NCI-H1417 treated with DMSO at 0.1 percent for 48 hours (cell line): ENCODE measurements around the gene VTN.

Source experiments
- DNase-seq: peaks from one replicate; lab custom pipeline; 2025; lab: John Stamatoyannopoulos, UW

VTN gene

GRCh38 chr17:28395968-28396367 is 25.9 kb upstream of the VTN start:
- no peak for DNase-seq

GRCh38 chr17:28395426-28395825 is 25.3 kb upstream of the VTN start:
- no peak for DNase-seq

GRCh38 chr17:28394337-28395116 is 24.4 kb upstream of the VTN start:
- no peak for DNase-seq

GRCh38 chr17:28392491-28392890 is 22.4 kb upstream of the VTN start:
- no peak for DNase-seq

- DNase-seq = no peak
Measured at GRCh38 chr17:28391401-28391800, 21.3 kb upstream of the VTN start.

- no peak for DNase-seq
Measured at GRCh38 chr17:28390984-28391383, 20.9 kb upstream of the VTN start.

GRCh38 chr17:28390563-28390962 is 20.5 kb upstream of the VTN start:
- no peak for DNase-seq

GRCh38 chr17:28390141-28390540 is 20.0 kb upstream of the VTN start:
- no peak for DNase-seq

GRCh38 chr17:28388106-28388505 is 18.0 kb upstream of the VTN start:
- DNase-seq = no peak

GRCh38 chr17:28386391-28386790 is 16.3 kb upstream of the VTN start:
- no peak for DNase-seq

GRCh38 chr17:28385406-28385805 is 15.3 kb upstream of the VTN start:
- DNase-seq = no peak

GRCh38 chr17:28385037-28385400 is 14.9 kb upstream of the VTN start:
- DNase-seq = no peak

- DNase-seq = peak; percentile 24
Measured at GRCh38 chr17:28384281-28385036, 14.4 kb upstream of the VTN start.

GRCh38 chr17:28381141-28381825 is 11.2 kb upstream of the VTN start:
- no peak for DNase-seq

- no peak for DNase-seq
Measured at GRCh38 chr17:28379814-28380801, 10.0 kb upstream of the VTN start.

GRCh38 chr17:28372945-28373274 is 2.8 kb upstream of the VTN start:
- no peak for DNase-seq

- DNase-seq = no peak
Measured at GRCh38 chr17:28372203-28372944, 2.3 kb upstream of the VTN start.

GRCh38 chr17:28371245-28372202 is 1.4 kb upstream of the VTN start, which contains the start of gene SARM1:
TSS of gene SARM1 (plus strand) at chr17:28371694. CDS start at chr17:28372033, 339 bp downstream.
- DNase-seq = peak; percentile 38

GRCh38 chr17:28370744-28371103 is 617 bp upstream of the VTN start:
- DNase-seq = no peak

- DNase-seq = no peak
Measured at GRCh38 chr17:28369684-28370034, 448 bp downstream of the VTN start.
